IPS-15b (cell line): ENCODE results near the gene PEX14.

Source experiments
- H3K27me3 ChIP-seq: one replicate; pipeline ENCODE4 v1.6.1; 2013; ENCODE audit warnings: low read length; ENCODE audit not compliant: control insufficient read depth, insufficient read depth
- H3K36me3 ChIP-seq: one replicate; pipeline ENCODE4 v1.6.1; 2013; ENCODE audit warnings: low read length; ENCODE audit not compliant: control insufficient read depth, insufficient read depth
- H3K4me1 ChIP-seq: one replicate; pipeline ENCODE4 v1.6.1; 2013; ENCODE audit warnings: mild to moderate bottlenecking, low read length; ENCODE audit not compliant: control insufficient read depth, insufficient read depth
- H3K4me3 ChIP-seq: one replicate; pipeline ENCODE4 v1.5.1; 2013; ENCODE audit warnings: low read depth, low read length
- H3K9ac ChIP-seq: one replicate; pipeline ENCODE4 v1.6.1; 2013; ENCODE audit warnings: low read depth, mild to moderate bottlenecking, low read length
- H3K9me3 ChIP-seq: one replicate; pipeline ENCODE4 v1.6.1; 2013; ENCODE audit warnings: mild to moderate bottlenecking, low read length; ENCODE audit not compliant: control insufficient read depth, insufficient read depth

The PEX14 gene

GRCh38 chr1:10539411-10540043 is 64.8 kb downstream of the PEX14 start:
- H3K4me1 ChIP-seq: peaks cover 2% of the 10 kb centered on the region
- no peaks in the 10 kb centered on the region for H3K36me3 ChIP-seq
- no peaks in the 10 kb centered on the region for H3K9me3 ChIP-seq
- H3K27me3 ChIP-seq: no peaks in the 10 kb centered on the region
- no peak overlapping the region for H3K9ac ChIP-seq
- no peak overlapping the region for H3K4me3 ChIP-seq

DNA sequence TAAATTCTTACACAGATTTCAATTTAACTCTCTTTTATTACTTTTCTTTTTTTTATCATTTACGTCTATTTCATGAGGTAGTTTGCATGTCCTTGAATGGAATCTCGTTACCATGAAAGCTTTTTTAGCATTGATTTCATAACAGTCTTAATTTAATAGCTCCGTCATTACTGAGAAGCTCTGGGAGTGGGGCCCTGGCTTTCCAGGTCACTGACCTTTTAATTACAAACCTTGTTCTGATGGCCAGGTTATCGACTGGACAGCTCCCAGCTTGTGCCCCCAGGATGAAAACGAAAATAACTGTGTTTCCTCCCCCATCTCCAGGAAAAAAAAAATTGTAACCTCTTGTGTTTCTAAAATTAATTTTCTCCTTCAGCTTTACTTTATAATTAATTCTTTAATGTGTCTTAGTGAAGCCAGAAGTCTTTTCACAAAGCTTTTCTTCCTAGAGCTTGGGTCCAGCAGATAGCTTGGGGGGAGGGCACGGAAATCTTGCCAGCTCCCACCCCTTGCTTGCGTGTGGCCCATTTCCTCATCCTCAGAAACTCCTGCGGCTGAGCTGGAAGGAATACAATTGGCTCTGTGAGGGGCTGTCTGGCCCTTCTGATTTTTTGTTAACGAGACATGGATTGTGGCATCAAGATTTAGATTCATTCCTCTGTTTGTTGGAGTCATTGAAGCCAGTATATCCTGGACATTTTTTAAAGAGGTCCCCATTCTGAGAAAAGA is 65.7 kb downstream of the PEX14 start:
- H3K4me1 ChIP-seq: peaks cover 2% of the 10 kb centered on the region
- no peak overlapping the region for H3K9ac ChIP-seq
- no peak overlapping the region for H3K4me3 ChIP-seq
- no peaks in the 10 kb centered on the region for H3K9me3 ChIP-seq
- H3K27me3 ChIP-seq: no peaks in the 10 kb centered on the region
- no peaks in the 10 kb centered on the region for H3K36me3 ChIP-seq

DNA sequence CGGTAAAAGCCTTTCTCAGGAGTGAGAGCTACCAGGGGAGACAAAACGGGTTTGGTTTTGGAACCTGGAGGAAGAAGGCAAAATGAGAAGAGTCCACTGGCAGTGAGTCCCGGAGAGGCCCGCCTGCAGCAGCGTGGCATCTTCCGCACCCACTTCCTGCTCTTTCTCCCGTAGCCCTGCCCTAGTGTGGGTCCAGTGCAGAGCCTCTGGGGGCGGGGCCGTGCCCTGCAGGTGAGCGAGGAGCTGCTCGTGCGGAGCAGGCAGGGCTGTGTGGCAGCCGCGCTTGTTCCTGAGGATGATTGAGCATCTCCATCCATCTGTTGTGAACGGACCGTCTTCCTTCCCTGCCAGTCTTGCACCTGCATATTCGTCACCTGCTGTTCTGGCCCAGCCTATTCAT is 66.5 kb downstream of the PEX14 start:
- Histone ChIP-seq H3K9ac (no peak overlapping the region), H3K4me3 (no peak overlapping the region), H3K4me1 (peaks cover 2% of the 10 kb centered on the region), H3K36me3 (no peaks in the 10 kb centered on the region), H3K27me3 (no peaks in the 10 kb centered on the region), H3K9me3 (no peaks in the 10 kb centered on the region)

- Histone ChIP-seq H3K4me1 (peaks cover 2% of the 10 kb centered on the region), H3K9ac (no peak overlapping the region), H3K9me3 (no peaks in the 10 kb centered on the region), H3K4me3 (no peak overlapping the region), H3K36me3 (no peaks in the 10 kb centered on the region), H3K27me3 (no peaks in the 10 kb centered on the region)
Observed at GRCh38 chr1:10544239-10544638, 69.5 kb downstream of the PEX14 start.

- Histone ChIP-seq H3K9me3 (no peaks in the 10 kb centered on the region), H3K27me3 (no peaks in the 10 kb centered on the region), H3K4me3 (no peak overlapping the region), H3K36me3 (no peaks in the 10 kb centered on the region), H3K9ac (no peak overlapping the region), H3K4me1 (no peaks in the 10 kb centered on the region)
Observed at GRCh38 chr1:10546896-10547295, 72.1 kb downstream of the PEX14 start.

GRCh38 chr1:10549904-10550664 is 75.3 kb downstream of the PEX14 start:
- Histone ChIP-seq H3K4me3 (no peak overlapping the region), H3K4me1 (no peaks in the 10 kb centered on the region), H3K9me3 (no peaks in the 10 kb centered on the region), H3K36me3 (no peaks in the 10 kb centered on the region), H3K27me3 (no peaks in the 10 kb centered on the region), H3K9ac (no peak overlapping the region)

GRCh38 chr1:10553118-10553517 is 78.4 kb downstream of the PEX14 start:
- no peaks in the 10 kb centered on the region for H3K36me3 ChIP-seq
- H3K27me3 ChIP-seq: no peaks in the 10 kb centered on the region
- H3K4me1 ChIP-seq: peaks cover 2% of the 10 kb centered on the region
- no peaks in the 10 kb centered on the region for H3K9me3 ChIP-seq
- no peak overlapping the region for H3K9ac ChIP-seq
- H3K4me3 ChIP-seq: no peak overlapping the region

DNA sequence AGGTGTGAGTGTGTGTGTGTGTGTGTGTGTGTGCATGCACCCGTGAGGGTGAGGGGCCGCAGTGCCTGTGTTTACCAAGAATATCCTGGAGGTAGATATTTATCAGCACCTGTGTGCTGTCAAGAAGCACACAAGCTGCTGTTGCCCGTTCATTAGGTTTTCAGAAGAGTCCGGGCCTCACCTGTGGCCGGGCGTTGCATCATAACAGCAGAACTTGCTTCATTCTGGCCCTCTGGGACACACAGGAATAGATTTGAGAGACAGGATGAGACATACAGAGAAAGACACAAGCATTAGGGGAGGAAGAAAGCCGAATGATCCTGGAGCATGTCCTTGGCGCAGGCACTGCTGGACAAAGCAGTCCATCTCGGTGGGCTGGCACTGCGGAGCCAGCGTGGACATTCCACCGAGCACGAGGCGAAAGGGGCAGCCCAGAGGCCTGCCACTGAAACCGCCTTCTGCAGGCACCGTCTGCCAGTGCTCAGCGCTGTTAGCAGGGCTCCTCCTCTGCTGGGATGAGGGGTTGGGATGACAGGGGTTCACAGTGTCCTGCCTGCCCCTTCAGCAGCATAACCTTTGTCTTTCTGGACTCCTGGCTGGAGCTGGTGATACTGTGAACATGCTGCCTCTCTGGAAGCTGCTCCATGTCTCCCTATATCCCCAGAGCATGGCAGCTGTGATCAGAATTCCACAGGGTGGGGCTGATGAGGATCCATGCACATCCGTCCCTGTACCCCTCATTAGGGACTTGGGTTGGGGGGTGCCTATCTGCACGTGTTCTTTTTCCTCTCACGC is 81.1 kb downstream of the PEX14 start:
- Histone ChIP-seq H3K4me3 (no peak overlapping the region), H3K36me3 (no peaks in the 10 kb centered on the region)

DNA sequence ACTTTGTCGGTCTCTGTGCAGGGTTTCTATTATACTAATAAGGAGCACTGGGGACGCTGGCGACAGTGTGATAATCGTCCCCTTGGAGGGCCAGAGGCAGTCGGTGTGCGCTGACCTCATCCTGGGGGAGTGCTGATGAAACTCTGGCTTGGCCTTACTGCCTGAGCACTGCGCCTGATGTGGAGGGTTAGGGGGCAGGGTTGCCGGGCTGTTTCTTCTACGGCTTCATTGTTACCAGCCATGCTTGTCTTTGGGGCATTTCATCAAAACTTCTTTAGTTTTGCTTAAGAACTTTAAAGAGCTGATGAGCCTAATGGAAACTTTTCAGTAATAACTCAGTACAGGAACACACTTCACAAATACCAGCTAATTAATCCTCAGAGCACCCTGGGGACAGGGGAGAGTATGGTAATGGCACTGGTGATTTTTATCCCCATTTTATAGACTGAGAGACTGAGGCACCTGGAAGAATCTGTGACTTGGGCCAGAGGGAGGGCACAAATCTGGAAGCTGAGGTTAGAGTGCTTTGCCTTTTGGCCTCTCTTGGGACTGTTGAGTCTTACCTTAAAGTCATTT is 81.8 kb downstream of the PEX14 start:
- H3K9ac ChIP-seq: no peak overlapping the region
- H3K4me3 ChIP-seq: no peak overlapping the region
- no peaks in the 10 kb centered on the region for H3K36me3 ChIP-seq
- H3K4me1 ChIP-seq: peaks cover 9% of the 10 kb centered on the region
- no peaks in the 10 kb centered on the region for H3K27me3 ChIP-seq
- H3K9me3 ChIP-seq: no peaks in the 10 kb centered on the region

More for the DNA sequence above, 81.1 kb downstream of the PEX14 start:
- Histone ChIP-seq H3K9ac (no peak overlapping the region), H3K27me3 (no peaks in the 10 kb centered on the region), H3K4me1 (peaks cover 2% of the 10 kb centered on the region), H3K9me3 (no peaks in the 10 kb centered on the region)

DNA sequence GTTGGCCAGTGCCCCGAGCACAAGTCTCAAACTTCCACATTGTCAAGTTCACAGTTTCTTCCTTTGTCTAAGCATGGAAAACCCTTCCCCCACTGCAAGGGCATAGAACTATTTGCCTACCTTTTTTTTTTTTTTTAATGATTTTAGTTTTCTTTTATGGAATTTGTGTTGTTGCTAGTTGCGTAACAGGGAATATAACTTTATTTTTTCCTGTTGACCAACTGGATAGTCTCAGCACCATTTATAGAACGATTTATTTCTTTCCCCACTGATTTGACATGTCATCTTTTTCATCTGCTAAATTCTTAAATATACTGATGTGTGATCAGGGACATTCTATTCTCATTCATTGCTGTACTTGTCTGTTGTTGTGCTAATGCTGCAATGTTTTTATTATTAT is 83.0 kb downstream of the PEX14 start:
- Histone ChIP-seq H3K27me3 (no peaks in the 10 kb centered on the region), H3K4me1 (peaks cover 11% of the 10 kb centered on the region), H3K4me3 (no peak overlapping the region), H3K9ac (no peak overlapping the region), H3K36me3 (no peaks in the 10 kb centered on the region), H3K9me3 (no peaks in the 10 kb centered on the region)

DNA sequence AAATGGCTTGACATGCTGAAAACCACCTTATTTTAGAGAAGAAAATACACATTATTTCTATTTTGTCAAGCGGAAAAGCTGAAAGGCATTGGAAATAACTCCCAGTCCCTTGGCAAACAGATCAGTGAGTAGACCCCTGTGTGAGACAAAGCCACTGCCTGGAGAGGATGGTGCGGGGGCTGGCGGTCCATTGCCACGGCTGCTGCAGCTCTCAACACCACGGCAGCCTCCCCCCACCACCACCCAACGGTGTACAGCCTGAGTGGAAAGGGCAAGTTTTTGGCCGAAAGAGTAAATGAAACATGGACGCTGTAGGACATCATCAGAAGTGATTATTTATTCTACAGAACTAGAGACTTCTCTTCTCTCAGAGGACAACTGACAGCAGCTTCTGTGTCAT is 84.6 kb downstream of the PEX14 start:
- H3K9ac ChIP-seq: no peak overlapping the region
- no peaks in the 10 kb centered on the region for H3K9me3 ChIP-seq
- peaks cover 11% of the 10 kb centered on the region for H3K4me1 ChIP-seq
- H3K4me3 ChIP-seq: no peak overlapping the region
- no peaks in the 10 kb centered on the region for H3K36me3 ChIP-seq
- H3K27me3 ChIP-seq: no peaks in the 10 kb centered on the region
